Sigmoid colon (tissue), 7 donors: ENCODE results near the gene TRAPPC5. TPM values are rescaled to one million over a fixed set of nuclear protein-coding genes. Genes with fewer than 3 reads are reported as not detected.

ENCODE experiments used
- DNase-seq: peaks from one replicate; pipeline ENCODE4 v3.0.0-alpha.2; 2019
- H3K27ac ChIP-seq, 4 donors: fragments of 200-600 bp; sonication (generic); one replicate each; pipeline ENCODE4 v1.5.1; 2016 to 2019; ENCODE audit warnings: mild to moderate bottlenecking in 1 of 4
- H3K27me3 ChIP-seq, 3 donors: fragments of 200-600 bp; sonication (generic); one replicate each; pipeline ENCODE4 v1.5.1; 2019; ENCODE audit warnings: mild to moderate bottlenecking in 1 of 3
- H3K36me3 ChIP-seq, 4 donors: fragments of 200-600 bp; sonication (generic); one replicate each; pipeline ENCODE4 v1.5.1; 2016 to 2019
- H3K4me1 ChIP-seq, 4 donors: fragments of 200-600 bp; sonication (generic); one replicate each; pipeline ENCODE4 v1.5.1; 2017 to 2019
- H3K4me3 ChIP-seq, 4 donors: fragments of 200-600 bp; sonication (generic); one replicate each; pipeline ENCODE4 v1.5.1; 2017 to 2019; ENCODE audit warnings: mild to moderate bottlenecking in 2 of 4, moderate library complexity in 1 of 4
- H3K9me3 ChIP-seq, 4 donors: fragments of 200-600 bp in 3 of 4; sonication (generic) in 3 of 4; one replicate each; pipeline versions ENCODE4 v1.5.1 to v1.6.1; 2013 to 2019
- CTCF ChIP-seq, 4 experiments: fragments of 450-650 bp in 3 of 4; fragments of 200-600 bp in 1 of 4; IDR thresholded peaks; one replicate each; pipeline ENCODE4 v1.5.1; 2016 to 2019; ENCODE audit warnings: antibody characterized with exemption in 4 of 4, mild to moderate bottlenecking in 3 of 4, moderate library complexity in 2 of 4
- EP300 ChIP-seq, 4 donors: sonication (generic); formaldehyde crosslinking; IDR thresholded peaks; one replicate each; pipeline ENCODE4 v1.6.1; 2017; ENCODE audit warnings: antibody characterized with exemption in 4 of 4
- POLR2A ChIP-seq, 2 donors: fragments of 450-650 bp; IDR thresholded peaks; one replicate each; pipeline ENCODE4 v1.6.1; 2016; ENCODE audit warnings: antibody characterized with exemption in 2 of 2, mild to moderate bottlenecking in 2 of 2, moderate library complexity in 2 of 2
- POLR2AphosphoS5 ChIP-seq, 4 donors: sonication (generic); formaldehyde crosslinking; IDR thresholded peaks; one replicate each; pipeline ENCODE4 v1.6.1; 2017; ENCODE audit warnings: antibody characterized with exemption in 4 of 4
- WGBS, 2 donors: extraction: QIAGEN DNeasy Blood & Tissue Kit; methylation state at CpG; one replicate each; pipeline ENCODE4 v1.1.7; 2013; 5-methylcytosine and 5-hydroxymethylcytosine counted together
- intact Hi-C: fragments of 100-400 bp; cut with DNase I; formaldehyde crosslinking; loops from one replicate; pipeline ENCODE4 v1.15.1; 2023
- polyA plus RNA-seq, 3 donors: library from polyadenylated mRNA; stranded (reverse); fragments of 200-250 nt; gene quantifications; one replicate each; pipeline ENCODE4 v1.2.3, GENCODE V29; 2013
- total RNA-seq, 4 donors: library from RNA; depleted of rRNA; stranded (reverse); fragments of >200 nt; gene quantifications; one replicate each; pipeline ENCODE4 v1.1.0, GENCODE V29; 2016
- donor health status: healthy with polysubstance abuse.
- donor health status: Bipolar disorder and iron deficiency.
- donor health status: healthy.

Gene TRAPPC5
- total and polyA plus RNA-seq, 7 donors = 32.8 to 89.6 (median 55.3) TPM

- 79 to 84% methylated on average over 1 of the region's 1 CpG for WGBS, 2 donors
- intact Hi-C loops = no loop called here
Measured at GRCh38 chr19:7715671-7716070, 35.0 kb downstream of the TRAPPC5 start.

GRCh38 chr19:7716762-7717161 is 36.1 kb downstream of the TRAPPC5 start:
- 88 to 89% methylated on average over 1 of the region's 1 CpG for WGBS, 2 donors
- Histone ChIP-seq H3K4me3 (no peak overlapping the region), H3K36me3 (no peaks in the 10 kb centered on the region), H3K27ac (no peak overlapping the region), H3K4me1 (no peaks in the 10 kb centered on the region), H3K27me3 (peaks cover 0 to 6% (median 0%) of the 10 kb centered on the region in 3 donors), H3K9me3 (peaks cover 0 to 4% (median 1%) of the 10 kb centered on the region in 4 donors)
- intact Hi-C loops = no loop called here
- no peak for DNase-seq
- TF ChIP-seq EP300 (IDR thresholded peaks at IDR 0.05) = no peak
- no peak for TF ChIP-seq POLR2A (IDR thresholded peaks at IDR 0.05)
- TF ChIP-seq POLR2AphosphoS5 (IDR thresholded peaks at IDR 0.05) = no peak
- TF ChIP-seq CTCF (IDR thresholded peaks at IDR 0.05) = no peak

More at GRCh38 chr19:7715671-7716070, 35.0 kb downstream of the TRAPPC5 start:
- Histone ChIP-seq H3K4me1 (no peaks in the 10 kb centered on the region), H3K4me3 (no peak overlapping the region), H3K9me3 (peaks cover 0 to 4% (median 1%) of the 10 kb centered on the region in 4 donors), H3K27me3 (peaks cover 0 to 6% (median 0%) of the 10 kb centered on the region in 3 donors), H3K27ac (no peak overlapping the region), H3K36me3 (no peaks in the 10 kb centered on the region)
- no peak for TF ChIP-seq POLR2AphosphoS5 (IDR thresholded peaks at IDR 0.05)
- no peak for TF ChIP-seq EP300 (IDR thresholded peaks at IDR 0.05)
- TF ChIP-seq POLR2A (IDR thresholded peaks at IDR 0.05) = no peak
- no peak for TF ChIP-seq CTCF (IDR thresholded peaks at IDR 0.05)
- DNase-seq = no peak

GRCh38 chr19:7718668-7719067 is 38.0 kb downstream of the TRAPPC5 start:
- no peak overlapping the region for H3K4me3 ChIP-seq
- 41 to 61% methylated on average over 8 of the region's 8 CpGs for WGBS, 2 donors
- TF ChIP-seq EP300 (IDR thresholded peaks at IDR 0.05) = no peak
- TF ChIP-seq CTCF (IDR thresholded peaks at IDR 0.05) = no peak
- no peak for TF ChIP-seq POLR2A (IDR thresholded peaks at IDR 0.05)
- TF ChIP-seq POLR2AphosphoS5 (IDR thresholded peaks at IDR 0.05) = no peak
- no peaks in the 10 kb centered on the region for H3K4me1 ChIP-seq
- intact Hi-C loops = no loop called here
- peaks cover 0 to 4% (median 1%) of the 10 kb centered on the region in 4 donors for H3K9me3 ChIP-seq
- DNase-seq = no peak
- peaks cover 0 to 6% (median 0%) of the 10 kb centered on the region in 3 donors for H3K27me3 ChIP-seq
- no peak overlapping the region for H3K27ac ChIP-seq
- H3K36me3 ChIP-seq = no peaks in the 10 kb centered on the region

- Histone ChIP-seq H3K36me3 (no peaks in the 10 kb centered on the region), H3K9me3 (peaks cover 0 to 4% (median 1%) of the 10 kb centered on the region in 4 donors), H3K27ac (no peak overlapping the region), H3K27me3 (peaks cover 0 to 11% (median 0%) of the 10 kb centered on the region in 3 donors), H3K4me3 (no peak overlapping the region), H3K4me1 (no peaks in the 10 kb centered on the region)
- intact Hi-C loops = no loop called here
- no peak for TF ChIP-seq POLR2A (IDR thresholded peaks at IDR 0.05)
- no peak for TF ChIP-seq CTCF (IDR thresholded peaks at IDR 0.05)
- TF ChIP-seq POLR2AphosphoS5 (IDR thresholded peaks at IDR 0.05) = no peak
- TF ChIP-seq EP300 (IDR thresholded peaks at IDR 0.05) = no peak
- DNase-seq = no peak
- 80 to 84% methylated on average over 6 of the region's 6 CpGs for WGBS, 2 donors
Measured at GRCh38 chr19:7720351-7720750, 39.7 kb downstream of the TRAPPC5 start.

GRCh38 chr19:7722231-7722651 is 41.6 kb downstream of the TRAPPC5 start:
- no peaks in the 10 kb centered on the region for H3K9me3 ChIP-seq
- intact Hi-C loops = no loop called here
- DNase-seq = no peak
- H3K27ac ChIP-seq = no peak overlapping the region
- peaks cover 0 to 11% (median 0%) of the 10 kb centered on the region in 3 donors for H3K27me3 ChIP-seq
- 61 to 73% methylated on average over 5 of the region's 5 CpGs for WGBS, 2 donors
- no peaks in the 10 kb centered on the region for H3K4me1 ChIP-seq
- TF ChIP-seq EP300 (IDR thresholded peaks at IDR 0.05) (no peak), POLR2AphosphoS5 (IDR thresholded peaks at IDR 0.05) (no peak), CTCF (IDR thresholded peaks at IDR 0.05) (no peak), POLR2A (IDR thresholded peaks at IDR 0.05) (no peak)
- H3K36me3 ChIP-seq = no peaks in the 10 kb centered on the region
- no peak overlapping the region for H3K4me3 ChIP-seq
